ENCODE measurements around the gene RGL3.

DNA sequence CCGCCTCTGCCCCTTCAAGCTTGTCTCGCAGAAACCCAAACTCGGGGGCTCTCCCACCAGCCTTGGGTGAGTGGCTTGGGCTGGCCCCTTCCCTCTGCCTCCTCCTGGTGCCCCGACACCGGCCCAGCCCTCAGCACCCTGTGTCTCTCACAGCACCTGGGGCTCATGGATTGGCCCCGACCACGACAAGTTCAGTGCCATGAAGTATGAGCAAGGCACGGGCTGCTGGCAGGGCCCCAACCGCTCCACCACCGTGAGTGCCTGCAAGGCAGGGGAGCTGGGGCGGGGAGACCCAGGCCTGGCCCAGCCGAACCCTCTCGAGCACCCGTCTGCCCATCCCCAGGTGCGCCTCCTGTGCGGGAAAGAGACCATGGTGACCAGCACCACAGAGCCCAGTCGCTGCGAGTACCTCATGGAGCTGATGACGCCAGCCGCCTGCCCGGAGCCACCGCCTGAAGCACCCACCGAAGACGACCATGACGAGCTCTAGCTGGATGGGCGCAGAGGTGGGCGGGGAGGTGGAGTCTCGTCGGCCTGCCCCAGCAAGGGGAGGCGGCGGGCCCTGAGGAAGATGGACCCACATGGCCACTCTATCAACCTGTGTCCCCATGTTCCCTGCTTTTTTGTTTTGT is 29.9 kb upstream of the RGL3 start:
- TF ChIP-seq CTCF (IDR thresholded peaks at IDR 0.05; ENCODE audit: insufficient read depth, low read depth, low read length) (no peak), EZH2 (IDR thresholded peaks at IDR 0.05; ENCODE audit: insufficient read depth, low read length) (no peak)

All from astrocyte (in vitro differentiated cells and primary cell).